Heart left ventricle (tissue), 16 donors: Measurements from ENCODE around the gene ZNF491. TPM values are rescaled to one million over a fixed set of nuclear protein-coding genes. Genes with fewer than 3 reads are reported as not detected.

Experiments used
- ATAC-seq, 4 donors: fragments of 200-7000 bp; cut with Tn5 transposase; one replicate each; pipeline ENCODE4 v1.9.1; 2020 to 2022; ENCODE audit warnings: moderate library complexity in 4 of 4, mild to moderate bottlenecking in 3 of 4, moderate number of reproducible peaks in 1 of 4
- DNase-seq, 5 donors: peaks; one replicate each; pipeline ENCODE4 v3.0.0-alpha.2; 2020
- H3K27ac ChIP-seq, 12 donors: fragments of 200-600 bp; sonication (generic) in 4 of 12; one replicate each; pipeline versions ENCODE4 v1.5.0 to v1.8.0; 2016 to 2022; ENCODE audit warnings: mild to moderate bottlenecking in 2 of 12
- H3K27me3 ChIP-seq, 9 donors: fragments of 200-600 bp; sonication (generic) in 2 of 9; one replicate each; pipeline versions ENCODE4 v1.5.1 to v1.8.0; 2016 to 2022; ENCODE audit warnings: mild to moderate bottlenecking in 3 of 9
- H3K36me3 ChIP-seq, 9 donors: fragments of 200-600 bp; sonication (generic) in 2 of 9; one replicate each; pipeline versions ENCODE4 v1.5.0 to v1.8.0; 2018 to 2022; ENCODE audit warnings: mild to moderate bottlenecking in 2 of 9
- H3K4me1 ChIP-seq, 12 donors: fragments of 200-600 bp; sonication (generic) in 4 of 12; one replicate each; pipeline versions ENCODE4 v1.5.0 to v1.8.0; 2016 to 2022; ENCODE audit warnings: mild to moderate bottlenecking in 3 of 12
- H3K4me3 ChIP-seq, 12 donors: fragments of 200-600 bp; sonication (generic) in 4 of 12; one replicate each; pipeline versions ENCODE4 v1.5.0 to v1.8.0; 2017 to 2022; ENCODE audit warnings: mild to moderate bottlenecking in 9 of 12, moderate library complexity in 4 of 12
- H3K9me3 ChIP-seq, 12 donors: fragments of 200-600 bp; sonication (generic) in 4 of 12; one replicate each; pipeline versions ENCODE4 v1.5.0 to v1.8.0; 2016 to 2022; ENCODE audit warnings: mild to moderate bottlenecking in 1 of 12
- CTCF ChIP-seq, 12 donors: fragments of 200-600 bp; sonication (generic) in 4 of 12; IDR thresholded peaks; one replicate each; pipeline versions ENCODE4 v1.5.0 to v1.8.0; 2018 to 2022; ENCODE audit warnings: antibody characterized with exemption in 12 of 12, mild to moderate bottlenecking in 5 of 12
- POLR2A ChIP-seq, 2 donors: fragments of 450-650 bp; IDR thresholded peaks; one replicate each; pipeline ENCODE4 v1.6.1; 2017; ENCODE audit warnings: antibody characterized with exemption in 2 of 2, mild to moderate bottlenecking in 2 of 2, moderate library complexity in 2 of 2
- WGBS, 4 donors: extraction: QIAGEN DNeasy Blood & Tissue Kit in 2 of 4; methylation state at CpG; one replicate each; pipeline versions ENCODE4 v1.1.5 to v1.1.7; 2013 to 2018; 5-methylcytosine and 5-hydroxymethylcytosine counted together
- intact Hi-C, 10 donors: fragments of 100-400 bp; cut with DNase I; formaldehyde crosslinking; loops; one replicate each; pipeline versions ENCODE4 v1.11.1 to v1.14.2; 2022
- polyA plus RNA-seq, 2 donors: library from polyadenylated mRNA; stranded (reverse); fragments of 200-250 nt; gene quantifications; one replicate each; pipeline ENCODE4 v1.2.3, GENCODE V29; 2013
- total RNA-seq, 9 donors: library from RNA; depleted of rRNA in 2 of 9; stranded (reverse); fragments of >200 nt in 2 of 9; fragmentation: NEBNext Ultra II Directional in 3 of 9; extraction: Animal tissue kit (Norgen Biotek cat#: 25700) in 3 of 9; gene quantifications; one replicate each; pipeline versions ENCODE4 v1.1.0 to v1.2.4, GENCODE V29; 2016 to 2023
- donor health status: ischemic (EF 13 %, LVEDD 7.1; RV severe dilation, severe dysfunction).
- donor health status: healthy with polysubstance abuse.
- donor health status: DM: no; HTN: yes; CAD: no.
- donor health status: DM: no; HTN: no; CAD: no.
- donor health status: ischemic (EF 25% LVEDD 6.9; RV normal size, moderate dysfunction).
- donor health status: ischemic (EF 25% LVEDD 5.7; RV mildly dilated, moderate dysfunction).
- donor health status: healthy.
- donor health status: DM: yes; HTN: yes; CAD: no.
- donor health status: ischemic (EF 35%, LVEDD 5.7; RV mildly dilated, moderate dysfunction).
- donor health status: nonischemic (EF 11% LVEDD 7.7; RV severe dilation, severe dysfunction).
- donor health status: DM: yes; HTN: yes; CAD: no.
- donor health status: PGD.
- donor health status: ischemic (EF 29% LVEDD 5.4; RV normal size, mild dysfunction).
- donor health status: nonischemic (EF 23%, LVEDD 6.1; RV moderate dilation, normal function).

Gene ZNF491
- total and polyA plus RNA-seq, 11 donors: 0.91 to 3.4 (median 2.5) TPM

- peaks cover 16 to 75% (median 50%) of the 10 kb centered on the region in 9 donors for H3K36me3 ChIP-seq
- ATAC-seq: no peak
- 96 to 99% (median 97%) methylated on average over 5 of the region's 5 CpGs for WGBS, 4 donors
- no peak for TF ChIP-seq POLR2A (IDR thresholded peaks at IDR 0.05)
- no peak for TF ChIP-seq CTCF (IDR thresholded peaks at IDR 0.05)
- no peak overlapping the region for H3K4me3 ChIP-seq
- no peak for DNase-seq
- no peak overlapping the region for H3K27ac ChIP-seq
- no peaks in the 10 kb centered on the region for H3K4me1 ChIP-seq
- intact Hi-C loops: loop anchor here in 5 of 10 donors (5.0 to 10.0 kb wide), 3 partner anchors 87 to 109 kb away; no protein-coding TSS in a partner anchor
- peaks cover 0 to 96% (median 52%) of the 10 kb centered on the region in 12 donors for H3K9me3 ChIP-seq
- no peaks in the 10 kb centered on the region for H3K27me3 ChIP-seq
Observed at GRCh38 chr19:11781295-11782057, 16.8 kb upstream of the ZNF491 start.

- no peak overlapping the region for H3K4me3 ChIP-seq
- no peaks in the 10 kb centered on the region for H3K27me3 ChIP-seq
- no peaks in the 10 kb centered on the region for H3K4me1 ChIP-seq
- no peak for TF ChIP-seq POLR2A (IDR thresholded peaks at IDR 0.05)
- no peak for TF ChIP-seq CTCF (IDR thresholded peaks at IDR 0.05)
- no peak overlapping the region for H3K27ac ChIP-seq
- ATAC-seq (no peak), DNase-seq (no peak)
- WGBS, 4 donors: 87 to 100% (median 99%) methylated on average over 1 of the region's 1 CpG
- H3K9me3 ChIP-seq: peaks cover 0 to 96% (median 59%) of the 10 kb centered on the region in 12 donors
- peaks cover 14 to 52% (median 36%) of the 10 kb centered on the region in 9 donors for H3K36me3 ChIP-seq
- intact Hi-C loops: loop anchor here in 6 of 10 donors (2.0 to 10.0 kb wide), 4 partner anchors 89 to 111 kb away; no protein-coding TSS in a partner anchor
Observed at GRCh38 chr19:11783767-11784166, 14.6 kb upstream of the ZNF491 start.

DNA sequence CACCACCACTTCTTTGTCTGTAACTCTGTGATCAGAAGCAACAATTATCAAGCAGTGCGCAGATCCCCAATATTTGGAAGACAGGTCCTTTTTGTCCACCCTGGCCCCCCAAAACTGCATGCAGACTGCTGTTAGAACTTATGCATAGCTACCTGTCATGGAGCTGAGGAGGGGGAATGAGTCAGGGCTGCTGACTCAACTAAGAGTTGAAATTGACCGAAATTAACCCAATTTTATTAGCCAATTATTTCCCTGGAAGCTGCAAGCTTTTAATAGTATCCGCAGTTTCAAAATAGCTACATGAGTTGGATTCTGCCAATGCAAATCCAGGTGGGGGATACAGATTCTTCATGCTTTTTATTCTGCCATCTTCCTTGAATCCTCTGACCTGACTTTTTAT lies 14.0 kb upstream of the ZNF491 start:
- ATAC-seq (no peak), DNase-seq (no peak)
- intact Hi-C loops: loop anchor here in 6 of 10 donors (2.0 to 10.0 kb wide), 4 partner anchors 90 to 112 kb away; no protein-coding TSS in a partner anchor
- peaks cover 14 to 46% (median 30%) of the 10 kb centered on the region in 9 donors for H3K36me3 ChIP-seq
- no peaks in the 10 kb centered on the region for H3K27me3 ChIP-seq
- no peak overlapping the region for H3K4me3 ChIP-seq
- H3K4me1 ChIP-seq: no peaks in the 10 kb centered on the region
- H3K27ac ChIP-seq: no peak overlapping the region
- 96 to 98% (median 98%) methylated on average over 3 of the region's 3 CpGs for WGBS, 4 donors
- peaks cover 0 to 97% (median 64%) of the 10 kb centered on the region in 12 donors for H3K9me3 ChIP-seq
- TF ChIP-seq CTCF (IDR thresholded peaks at IDR 0.05) (no peak), POLR2A (IDR thresholded peaks at IDR 0.05) (no peak)

- no peaks in the 10 kb centered on the region for H3K4me1 ChIP-seq
- H3K4me3 ChIP-seq: no peak overlapping the region
- intact Hi-C loops: loop anchor here in 6 of 10 donors (5.0 to 10.0 kb wide), 3 partner anchors 93 to 115 kb away; no protein-coding TSS in a partner anchor
- H3K27ac ChIP-seq: no peak overlapping the region
- ATAC-seq (no peak), DNase-seq (no peak)
- 53 to 80% (median 69%) methylated on average over 3 of the region's 3 CpGs for WGBS, 4 donors
- no peak for TF ChIP-seq POLR2A (IDR thresholded peaks at IDR 0.05)
- no peak for TF ChIP-seq CTCF (IDR thresholded peaks at IDR 0.05)
- H3K27me3 ChIP-seq: no peaks in the 10 kb centered on the region
- H3K9me3 ChIP-seq: peaks cover 0 to 84% (median 40%) of the 10 kb centered on the region in 12 donors
- peaks cover 0 to 14% (median under 1%) of the 10 kb centered on the region in 9 donors for H3K36me3 ChIP-seq
Observed at GRCh38 chr19:11787536-11787935, 10.8 kb upstream of the ZNF491 start.
